Central memory CD4-positive, alpha-beta T cell (primary cell): ENCODE measurements around the gene MCC.
A peak's percentile ranks its signal among the peaks of the same experiment; 100 is the strongest.
"Not testable (repeated sequence)": the region's sequence is repeated elsewhere in the genome, so short reads cannot be mapped to it uniquely, and the experiment has no call there.

Source experiments
- DNase-seq: peaks from one replicate; pipeline ENCODE4 v3.0.0; 2022

The MCC gene

DNA sequence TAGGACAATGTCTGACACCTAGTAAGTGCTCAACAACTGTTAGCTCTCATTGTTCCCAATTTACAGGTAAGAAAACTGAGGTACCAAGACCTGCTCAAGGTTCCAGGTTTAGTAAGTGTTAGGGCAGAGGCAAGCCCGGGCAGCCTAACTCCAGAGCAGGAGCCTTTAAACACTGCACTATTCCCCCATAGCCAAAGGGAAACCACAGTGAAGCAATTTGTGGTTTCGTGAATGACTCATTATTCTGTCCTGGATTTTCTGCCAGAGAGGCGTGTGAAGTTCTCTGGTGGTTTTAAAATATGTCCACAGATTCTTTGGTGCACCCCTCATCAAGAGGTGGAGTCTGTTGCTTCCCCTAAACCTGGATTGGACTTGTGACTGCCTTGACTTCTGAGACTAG, 1.0 kb upstream of the MCC start:
- peak; percentile 32 for DNase-seq

DNA sequence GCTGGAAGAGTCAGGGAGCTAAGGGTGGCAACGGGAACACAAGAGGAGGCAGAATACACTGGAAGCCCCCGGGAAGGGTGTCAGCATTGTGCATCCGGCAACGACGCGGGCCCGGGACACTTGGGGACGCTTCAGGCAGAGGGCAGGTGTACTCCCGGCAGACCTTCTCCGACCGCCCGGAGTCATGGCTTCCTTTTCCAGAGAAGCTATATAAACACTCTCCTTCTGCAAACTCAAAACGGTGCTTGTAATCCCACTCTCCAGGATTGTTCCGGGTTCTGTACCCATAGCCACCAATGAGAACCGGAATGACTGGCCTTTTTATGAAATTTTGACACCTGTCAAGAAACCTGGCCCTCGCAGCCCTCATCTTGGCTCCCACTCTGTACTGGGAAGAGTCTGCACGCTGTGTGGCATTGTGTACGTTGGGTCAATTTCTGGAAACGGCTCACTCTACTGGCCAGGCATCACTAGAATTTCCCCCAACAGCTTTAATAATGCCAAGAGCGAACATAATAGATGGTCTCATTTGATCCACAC, 462 bp upstream of the MCC start:
- no peak for DNase-seq

DNA sequence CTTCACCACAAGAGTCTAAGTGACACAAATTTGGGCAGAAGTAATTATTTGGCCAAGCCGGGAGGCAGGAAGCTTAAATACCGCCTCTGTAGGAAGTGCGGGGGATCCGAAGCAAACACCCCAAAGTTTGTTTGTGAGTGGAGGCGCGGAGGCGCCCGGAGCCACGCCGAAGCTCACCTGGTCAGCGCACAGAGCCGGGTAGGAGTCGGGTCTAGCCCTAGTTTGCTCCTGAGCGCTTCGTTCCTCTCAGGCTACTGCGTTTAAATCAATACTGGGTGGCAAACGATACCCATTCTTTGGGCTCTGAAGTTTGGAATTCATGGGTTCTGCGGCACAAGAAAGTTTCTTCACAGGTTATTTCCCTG, 855 bp downstream of the MCC start:
- DNase-seq, result no peak

DNA sequence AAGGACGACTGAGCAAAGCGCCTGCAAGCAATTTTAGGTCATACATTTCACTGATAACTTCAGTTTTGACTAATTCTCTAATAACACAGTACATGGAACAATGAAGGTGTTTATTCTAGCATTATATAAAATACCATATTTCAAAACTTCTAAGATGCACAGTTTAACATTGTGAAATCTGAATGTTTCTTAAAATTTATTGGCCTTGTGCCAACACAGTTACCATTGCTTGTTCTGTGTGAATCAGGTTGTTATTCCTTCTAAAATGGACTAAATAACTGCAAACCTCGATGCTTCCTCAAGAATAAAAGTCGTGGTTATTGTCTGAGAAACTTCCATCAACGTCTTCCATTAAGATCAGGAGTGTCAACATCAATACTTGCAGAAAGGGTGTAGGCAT, 8.0 kb downstream of the MCC start:
- no peak for DNase-seq

DNA sequence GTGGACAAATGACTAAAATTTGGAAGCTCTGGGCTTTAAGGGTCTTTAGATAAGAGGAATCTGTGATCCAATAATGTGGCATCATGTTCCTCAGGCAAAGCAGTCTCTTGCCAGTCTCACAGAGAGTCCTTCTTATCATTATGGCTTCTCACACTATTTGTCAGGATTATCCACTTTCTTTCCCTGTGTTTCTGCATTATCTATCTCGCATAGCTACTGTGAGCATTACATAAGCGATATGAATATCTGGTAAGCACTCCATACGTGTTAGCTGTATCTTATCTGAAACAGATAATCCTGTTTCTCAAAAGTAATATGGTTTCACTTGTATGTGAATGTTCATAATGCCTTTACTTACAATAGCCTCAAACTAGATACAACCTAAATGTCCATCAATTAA, 9.6 kb downstream of the MCC start:
- no peak for DNase-seq

DNA sequence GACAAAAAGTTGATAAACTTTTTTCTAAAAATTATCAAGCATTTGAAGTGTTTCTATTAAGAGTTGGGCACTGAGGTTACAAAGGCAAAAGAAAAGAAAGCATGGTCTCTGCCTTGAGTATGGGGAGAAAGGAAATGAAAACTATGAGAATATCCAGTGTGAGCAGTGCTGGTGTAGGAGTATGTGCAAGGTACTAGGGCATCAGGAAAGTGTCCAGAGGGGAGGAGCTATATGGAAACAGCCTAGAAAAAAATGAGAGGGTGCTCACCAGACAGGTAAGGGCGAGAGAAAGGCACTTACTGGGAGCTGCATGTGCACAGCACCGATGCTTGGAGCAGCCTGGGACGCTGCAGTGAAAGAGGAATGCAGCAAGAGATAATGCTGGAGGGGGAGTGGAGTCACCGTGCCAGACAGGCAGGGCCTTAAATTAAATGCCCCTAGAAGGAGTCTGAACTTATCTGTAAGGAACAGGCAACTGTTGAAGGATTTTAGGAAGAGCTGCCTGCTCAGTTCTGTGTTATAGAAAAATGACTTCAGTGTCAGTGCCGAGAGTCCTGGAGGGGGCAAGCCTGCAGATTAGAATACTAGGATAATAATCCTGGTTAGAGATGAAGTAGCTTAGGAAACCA, 14.0 kb downstream of the MCC start:
- no peak for DNase-seq

DNA sequence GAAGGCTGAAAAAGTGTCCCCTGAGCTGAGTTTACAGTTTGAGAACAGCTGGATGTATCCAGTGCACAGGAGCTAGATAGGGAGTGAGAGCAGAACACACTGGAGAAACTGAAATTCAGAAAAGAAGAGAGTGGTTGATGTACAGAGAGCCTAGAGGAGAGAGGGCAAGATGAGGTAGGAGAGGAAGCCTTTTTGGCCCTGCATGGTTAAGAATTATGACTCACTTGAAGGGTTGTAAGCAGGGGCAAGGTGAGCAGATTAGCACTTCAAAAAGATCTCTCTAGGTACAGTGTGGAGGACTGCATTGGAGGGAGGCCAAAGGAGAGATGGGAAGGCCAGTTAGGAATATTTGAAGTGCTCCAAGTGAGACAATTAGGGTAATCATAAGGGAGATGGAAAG, 25.2 kb downstream of the MCC start:
- DNase-seq, result no peak

DNA sequence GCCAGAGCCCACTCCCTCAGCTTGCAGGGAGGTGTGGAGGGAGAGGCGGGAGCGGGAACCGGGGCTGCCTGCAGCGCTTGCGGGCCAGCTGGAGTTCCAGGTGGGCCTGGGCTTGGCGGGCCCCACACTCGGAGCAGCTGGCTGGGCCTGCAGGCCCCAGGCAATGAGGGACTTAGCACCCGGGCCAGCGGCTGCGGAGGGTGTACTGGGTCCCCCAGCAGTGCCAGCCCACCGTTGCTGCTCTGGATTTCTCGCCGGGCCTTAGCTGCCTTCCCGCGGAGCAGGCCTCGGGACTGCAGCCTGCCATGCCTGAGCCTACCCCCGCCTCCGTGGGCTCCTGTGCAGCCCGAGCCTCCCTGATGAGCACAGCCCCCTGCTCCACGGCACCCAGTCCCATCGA, 31.1 kb downstream of the MCC start:
- not testable (repeated sequence) for DNase-seq

DNA sequence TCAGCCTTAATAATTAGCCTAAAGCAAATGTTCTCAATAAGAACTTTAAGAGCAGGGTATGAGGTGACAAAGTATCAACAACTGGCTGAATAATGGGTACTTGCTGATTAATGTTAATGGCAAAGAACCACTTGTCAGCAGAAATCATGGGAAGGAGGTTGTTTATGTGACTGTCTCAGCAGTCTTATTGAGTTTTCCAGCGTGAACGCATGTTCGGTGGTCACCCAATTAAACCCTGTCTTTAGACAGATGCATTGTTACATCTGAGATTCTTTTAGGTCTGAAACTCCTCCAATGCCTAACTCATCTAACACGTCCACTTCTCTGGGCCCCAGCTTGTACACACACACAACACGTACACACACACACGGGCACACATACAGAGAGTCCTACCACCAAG, 35.3 kb downstream of the MCC start:
- no peak for DNase-seq

DNA sequence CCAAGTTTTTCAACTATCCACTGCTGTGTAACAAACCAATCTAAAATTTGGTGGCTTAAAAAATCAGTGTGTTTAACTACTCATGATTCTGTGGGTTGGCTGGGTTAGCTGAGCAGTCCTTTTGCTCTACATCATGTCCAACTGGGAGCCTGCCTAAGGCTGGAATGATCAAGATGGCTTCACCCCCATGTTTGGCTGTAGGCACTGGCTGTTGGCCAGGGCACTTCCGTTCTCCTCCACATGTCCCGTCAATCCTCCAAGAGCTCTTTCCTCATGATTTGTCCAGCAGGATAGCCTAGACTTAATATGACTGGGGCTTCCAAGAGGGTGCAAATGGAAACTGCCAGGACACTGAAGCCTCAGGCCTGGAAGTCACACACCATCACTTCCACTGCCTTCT, 36.5 kb downstream of the MCC start:
- DNase-seq, result no peak

DNA sequence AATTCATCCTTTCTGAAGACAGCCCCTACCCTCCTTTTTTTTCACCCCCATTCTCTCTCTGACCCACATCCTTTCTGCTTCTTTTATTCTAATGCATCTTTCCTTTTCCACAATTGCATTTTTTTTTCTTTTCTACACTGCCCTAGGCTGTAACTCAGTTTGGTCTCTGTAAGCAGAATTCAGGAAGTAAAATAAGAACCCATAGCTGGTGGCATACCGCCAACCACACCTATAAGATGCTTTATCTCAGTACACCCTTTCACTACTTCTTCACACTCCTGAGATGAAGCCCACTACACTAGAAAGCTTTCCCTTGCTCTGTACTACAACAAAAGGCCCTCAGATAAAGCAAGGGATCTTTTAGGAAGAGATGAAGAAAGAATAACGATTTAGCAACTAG, 37.3 kb downstream of the MCC start:
- DNase-seq, result no peak

DNA sequence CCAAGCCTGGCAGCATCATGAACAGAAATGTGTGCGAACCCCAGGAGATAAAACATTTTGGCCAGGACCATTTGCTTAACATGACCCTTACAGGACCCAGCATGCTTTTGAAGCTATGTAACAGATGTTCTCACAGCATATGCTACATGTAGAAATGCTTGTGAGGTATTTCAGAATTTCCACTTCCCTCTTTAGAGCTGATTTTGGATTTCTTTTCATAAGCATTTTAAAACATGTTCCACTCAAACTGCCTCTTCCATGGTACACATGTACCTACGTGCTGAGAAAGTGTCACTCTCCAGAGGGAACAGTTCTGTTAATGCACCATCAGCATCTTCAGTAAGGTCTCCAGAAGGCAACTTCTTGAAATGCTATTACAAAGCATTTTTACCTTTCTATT, 37.8 kb downstream of the MCC start:
- no peak for DNase-seq

DNA sequence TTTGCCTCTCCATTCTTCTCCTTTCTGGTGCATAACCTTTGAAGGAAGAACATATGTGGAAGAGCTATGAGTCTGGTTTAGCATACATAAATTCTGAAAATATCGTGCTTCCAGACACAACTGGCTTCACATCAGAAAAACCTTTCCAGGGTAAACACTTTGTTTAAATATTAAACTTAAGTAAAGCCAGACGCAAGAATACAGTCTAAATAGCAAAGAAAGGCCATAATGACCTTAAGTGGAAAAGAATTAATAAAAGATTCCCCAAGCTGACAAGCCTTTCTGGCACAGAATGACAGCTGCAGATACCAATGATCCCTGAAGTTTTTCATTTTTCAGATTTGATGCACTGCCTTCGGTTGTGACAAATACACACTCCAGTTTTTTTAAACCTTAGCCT, 40.0 kb downstream of the MCC start:
- no peak for DNase-seq

DNA sequence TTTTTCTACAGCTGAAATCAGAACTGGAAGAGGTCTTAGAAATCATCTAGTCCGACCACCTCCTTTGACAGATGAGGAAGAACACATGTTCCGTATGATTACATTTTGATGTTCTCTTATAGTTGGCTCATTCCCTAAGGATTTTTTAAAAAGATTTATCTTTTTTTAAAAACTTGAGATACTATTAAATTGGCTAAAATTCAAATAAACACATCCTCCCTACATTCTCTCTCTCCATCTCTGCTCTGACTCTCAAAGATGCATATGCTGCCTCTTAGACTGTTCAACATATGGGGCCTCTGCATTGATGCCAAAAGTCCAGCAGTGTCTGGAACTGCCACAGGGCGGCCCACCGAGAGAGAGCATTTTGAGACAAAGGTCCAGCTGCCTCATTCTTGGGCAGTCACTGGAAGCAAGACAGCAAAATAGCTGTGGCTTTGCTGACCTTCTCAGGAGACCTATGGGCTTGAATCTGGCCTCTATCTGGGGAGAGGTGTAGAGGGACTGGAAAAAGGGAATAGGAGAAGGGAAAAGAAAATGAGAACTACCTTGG, 40.7 kb downstream of the MCC start:
- no peak for DNase-seq

DNA sequence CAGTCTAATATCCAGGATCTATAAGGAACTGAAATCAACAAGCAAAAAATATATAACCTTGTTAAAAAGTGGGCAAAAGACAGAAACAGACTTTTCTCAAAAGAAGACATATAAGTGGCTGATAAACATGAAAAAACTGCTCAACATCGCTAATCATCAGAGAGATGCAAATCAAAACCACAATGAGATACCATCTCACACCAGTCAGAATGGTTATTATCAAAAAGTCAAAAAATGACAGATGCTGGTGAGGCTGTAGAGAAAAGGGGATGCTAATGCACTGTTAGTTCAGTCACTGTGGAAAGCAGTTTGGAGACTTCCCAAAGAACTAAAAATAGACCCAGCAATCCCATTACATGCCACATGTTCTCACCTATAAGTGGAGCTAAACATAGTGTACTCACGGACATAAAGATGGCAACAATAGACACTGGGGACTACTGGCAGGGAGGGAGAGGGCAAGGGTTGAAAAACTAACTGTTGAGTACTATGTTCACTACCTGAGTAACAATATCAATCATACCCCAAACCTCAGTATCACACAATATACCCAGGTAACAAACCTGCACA, 41.8 kb downstream of the MCC start:
- DNase-seq, result no peak

DNA sequence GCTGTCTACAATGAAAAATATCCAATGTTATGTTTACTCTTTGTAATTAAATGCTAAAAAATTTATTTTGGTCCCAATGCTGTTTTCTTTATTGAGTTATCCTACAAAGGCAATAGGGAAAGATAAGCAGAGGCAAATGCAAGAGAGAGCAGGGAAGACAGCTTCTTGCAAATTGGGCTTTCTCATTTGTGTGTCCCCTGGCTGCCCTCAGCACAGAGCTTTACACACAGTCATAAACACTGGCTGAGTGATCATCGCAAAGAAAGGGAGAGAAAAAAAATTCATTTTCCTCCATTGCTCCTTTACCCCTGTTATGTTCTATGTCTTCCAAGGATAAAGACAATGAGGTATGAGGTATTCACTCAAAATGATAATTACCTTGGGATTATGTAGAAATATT, 51.1 kb downstream of the MCC start:
- no peak for DNase-seq

DNA sequence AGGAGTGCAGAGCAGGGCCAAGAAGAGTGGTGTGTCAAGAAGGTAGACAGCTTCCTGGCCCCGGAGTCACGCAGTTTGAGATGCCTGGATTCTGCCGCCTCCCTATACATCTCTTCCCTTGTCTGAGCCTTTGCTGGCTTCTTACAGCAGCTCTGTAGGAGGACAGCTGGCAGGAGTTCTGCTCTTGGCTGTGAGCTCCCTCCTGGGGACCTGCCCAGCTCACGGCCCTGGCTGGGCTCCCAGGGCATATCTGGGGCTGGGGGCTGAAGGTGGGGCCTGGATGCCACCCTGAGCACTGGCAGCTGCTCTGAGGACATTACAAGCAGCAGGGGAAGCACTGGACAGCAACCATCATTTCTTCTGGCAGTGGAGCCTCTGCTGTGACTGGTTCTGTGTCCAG, 52.7 kb downstream of the MCC start:
- DNase-seq, result no peak

DNA sequence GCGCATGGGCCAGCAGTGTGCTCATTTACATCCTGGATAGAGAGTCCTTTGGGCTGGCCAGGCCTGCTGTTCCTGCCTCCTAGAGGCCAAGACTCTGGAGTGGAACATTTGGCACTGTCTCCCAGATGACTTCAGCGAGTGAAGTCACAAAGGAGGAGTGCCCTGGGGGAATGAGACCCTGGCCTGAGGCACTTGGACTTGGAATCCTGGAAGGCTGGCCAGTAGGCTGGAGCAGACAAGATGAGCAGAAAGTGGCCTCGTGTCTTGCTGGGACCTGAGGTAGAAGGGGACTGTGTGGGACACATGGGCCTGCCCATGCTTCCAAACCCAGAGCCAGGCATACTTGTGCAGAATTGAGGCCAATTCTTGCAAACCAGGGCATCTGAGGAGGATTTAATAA, 53.4 kb downstream of the MCC start, which contains the start of gene TSSK1B:
Gene TSSK1B (minus strand): TSS at position 101 of the 400 bp plus-strand sequence. CDS start 150 bp downstream, outside the sequence.
- DNase-seq, result no peak

DNA sequence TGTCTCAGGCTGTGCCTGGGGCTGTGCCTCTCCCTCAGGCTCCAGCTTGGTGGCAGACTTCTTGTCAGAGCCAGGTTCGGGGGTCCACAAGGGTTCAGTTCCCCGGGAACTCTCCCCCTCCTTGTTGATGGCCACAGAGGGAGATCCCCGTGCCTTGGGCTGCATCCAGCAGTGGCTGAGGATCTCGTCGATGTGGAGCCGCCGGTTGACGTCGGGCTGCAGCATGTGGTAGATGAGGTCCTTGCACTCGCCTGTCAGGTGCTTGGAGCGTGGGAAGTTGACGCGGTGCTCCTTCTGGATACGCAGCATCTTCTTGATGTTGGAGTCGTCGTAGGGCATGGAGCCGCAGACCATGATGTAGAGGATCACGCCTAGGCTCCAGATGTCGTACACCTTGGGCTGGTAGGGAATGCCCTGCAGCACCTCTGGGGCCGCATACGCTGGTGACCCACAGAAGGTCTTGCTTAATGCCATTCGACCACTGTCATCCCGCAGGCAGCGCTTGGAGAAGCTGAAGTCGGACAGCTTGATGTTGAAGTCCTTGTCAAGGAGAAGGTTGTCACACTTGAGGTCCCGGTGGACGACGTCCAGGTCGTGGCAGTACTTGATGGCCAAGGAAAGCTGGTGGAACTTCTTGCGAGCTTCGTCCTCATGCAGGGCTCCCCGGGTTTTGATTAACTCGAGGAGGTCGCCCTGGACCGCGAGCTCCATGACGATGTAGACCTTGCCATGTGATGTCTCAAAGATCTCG, 54.2 kb downstream of the MCC start:
- no peak for DNase-seq

DNA sequence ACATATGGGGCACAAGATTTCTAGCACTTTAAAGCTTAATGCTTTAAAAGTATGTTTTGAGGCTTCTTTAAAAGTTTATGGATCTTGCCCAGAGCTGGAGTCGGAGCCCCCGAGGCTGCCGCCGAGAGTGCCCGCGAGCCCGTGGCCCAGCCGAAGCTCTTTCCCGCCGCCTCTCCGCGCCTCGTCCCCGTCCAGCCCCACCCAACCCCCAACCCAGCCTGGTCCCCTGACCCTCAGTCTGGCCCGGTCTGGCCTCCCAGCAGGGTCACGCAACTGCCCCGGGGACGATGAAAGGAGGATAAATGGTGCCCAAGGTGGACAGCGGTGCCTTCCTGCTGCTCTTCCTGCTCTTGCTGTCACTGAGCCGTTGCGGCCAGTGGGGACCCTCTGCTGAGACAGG, 55.2 kb downstream of the MCC start:
- no peak for DNase-seq

DNA sequence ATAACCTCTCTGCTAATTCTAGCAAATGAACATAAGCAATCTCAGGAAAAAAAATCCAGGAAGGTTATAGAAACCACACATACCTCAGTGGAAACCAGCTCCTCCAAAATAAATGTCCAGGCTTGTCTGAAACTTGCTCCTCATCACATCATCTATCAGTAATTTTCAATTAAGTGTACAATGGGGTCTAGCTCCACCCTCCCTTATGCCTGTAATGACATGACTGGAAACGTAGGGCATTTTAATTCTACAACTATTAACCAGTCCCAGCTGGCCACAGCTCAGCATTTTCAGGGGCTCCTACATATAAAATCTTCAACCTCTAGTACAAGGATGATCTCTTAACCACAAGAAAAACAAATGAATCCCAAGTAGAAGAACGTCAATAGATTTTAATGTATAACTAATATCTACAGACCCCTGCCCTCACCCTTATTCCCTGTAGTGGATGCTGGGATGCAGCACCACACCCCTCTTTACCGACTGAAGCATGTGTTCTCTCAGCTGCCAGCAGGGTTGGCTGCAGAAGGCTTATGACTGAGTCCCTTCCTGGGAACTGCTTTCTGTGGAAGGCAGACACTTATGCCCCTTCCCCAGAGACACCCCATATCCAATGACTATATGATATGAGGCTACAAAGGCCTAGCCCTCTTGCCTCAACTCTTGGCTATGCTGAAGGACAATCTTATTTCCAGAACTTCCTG, 60.2 kb downstream of the MCC start:
- DNase-seq, result no peak

DNA sequence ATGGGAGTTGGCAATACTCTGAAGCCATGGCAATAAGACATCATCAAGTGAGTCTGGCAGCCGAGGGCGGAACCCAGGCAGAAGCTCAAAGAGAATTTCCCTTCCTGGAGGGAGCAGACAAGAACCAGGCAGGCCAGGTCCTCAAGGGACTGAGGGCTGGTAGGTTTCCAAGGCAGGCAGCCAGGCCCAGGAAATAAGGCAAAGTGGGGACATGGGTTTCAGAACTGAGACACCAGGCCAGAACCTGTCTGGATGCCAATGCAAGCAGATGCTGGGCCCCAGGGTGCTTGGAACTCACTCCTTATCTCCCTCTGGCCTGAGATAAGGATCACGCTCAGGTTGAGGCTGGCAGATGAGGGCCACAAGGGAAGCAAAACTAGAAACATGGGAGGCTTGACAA, 62.3 kb downstream of the MCC start:
- DNase-seq, result no peak

DNA sequence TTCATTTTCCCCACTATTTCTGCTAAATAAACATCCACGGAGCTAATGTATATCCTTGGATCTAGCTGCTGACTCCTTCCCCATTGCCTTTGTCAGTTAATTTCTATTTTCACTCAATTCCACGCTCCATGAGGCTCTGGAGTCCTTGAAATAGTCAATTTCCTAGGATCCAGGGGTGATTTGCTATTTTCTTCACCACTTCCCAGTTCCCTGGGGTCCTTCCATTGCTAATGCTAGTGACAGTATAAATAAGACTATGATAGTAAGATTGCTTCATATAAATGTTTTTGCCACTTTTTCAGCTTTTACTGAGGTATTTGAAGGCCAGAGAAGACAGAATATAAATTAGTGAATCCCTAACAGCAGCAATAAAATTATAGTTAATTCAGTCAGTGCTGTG, 66.6 kb downstream of the MCC start:
- DNase-seq, result no peak
